ENCODE data around the gene GOLGB1. TPM values are rescaled to one million over a fixed set of nuclear protein-coding genes. Genes with fewer than 3 reads are reported as not detected.
"Not testable (repeated sequence)": the region's sequence is repeated elsewhere in the genome, so short reads cannot be mapped to it uniquely, and the experiment has no call there.

GOLGB1 gene
- total RNA-seq, 1 donor from 2014 or later, result 40.9 TPM

DNA sequence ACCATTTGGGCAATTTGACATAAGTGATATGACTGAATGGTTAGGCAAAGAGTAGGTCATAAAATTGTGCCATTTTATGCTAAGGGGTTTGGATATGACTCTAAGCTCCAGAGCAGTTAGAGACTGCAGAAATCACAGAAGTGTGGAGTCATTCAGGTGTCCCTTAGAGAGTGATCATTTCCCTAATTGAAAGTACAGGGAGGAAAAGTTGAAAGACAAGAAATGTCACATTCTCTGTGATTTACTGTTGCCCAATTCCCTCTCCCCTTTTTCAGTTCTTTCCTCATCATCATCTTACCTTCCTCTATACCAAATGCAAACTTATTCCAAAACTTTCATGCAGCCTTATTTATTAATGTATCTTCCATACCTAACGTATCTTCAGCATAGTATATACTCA, 2.7 kb upstream of the GOLGB1 start:
- Mint-ChIP-seq H3K36me3 (ENCODE audit: unreplicated experiment) (no peaks in the 10 kb centered on the region), H3K4me3 (ENCODE audit: unreplicated experiment) (no peak overlapping the region)
- TF ChIP-seq, protein P1, sequence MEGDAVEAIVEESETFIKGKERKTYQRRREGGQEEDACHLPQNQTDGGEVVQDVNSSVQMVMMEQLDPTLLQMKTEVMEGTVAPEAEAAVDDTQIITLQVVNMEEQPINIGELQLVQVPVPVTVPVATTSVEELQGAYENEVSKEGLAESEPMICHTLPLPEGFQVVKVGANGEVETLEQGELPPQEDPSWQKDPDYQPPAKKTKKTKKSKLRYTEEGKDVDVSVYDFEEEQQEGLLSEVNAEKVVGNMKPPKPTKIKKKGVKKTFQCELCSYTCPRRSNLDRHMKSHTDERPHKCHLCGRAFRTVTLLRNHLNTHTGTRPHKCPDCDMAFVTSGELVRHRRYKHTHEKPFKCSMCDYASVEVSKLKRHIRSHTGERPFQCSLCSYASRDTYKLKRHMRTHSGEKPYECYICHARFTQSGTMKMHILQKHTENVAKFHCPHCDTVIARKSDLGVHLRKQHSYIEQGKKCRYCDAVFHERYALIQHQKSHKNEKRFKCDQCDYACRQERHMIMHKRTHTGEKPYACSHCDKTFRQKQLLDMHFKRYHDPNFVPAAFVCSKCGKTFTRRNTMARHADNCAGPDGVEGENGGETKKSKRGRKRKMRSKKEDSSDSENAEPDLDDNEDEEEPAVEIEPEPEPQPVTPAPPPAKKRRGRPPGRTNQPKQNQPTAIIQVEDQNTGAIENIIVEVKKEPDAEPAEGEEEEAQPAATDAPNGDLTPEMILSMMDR (IDR thresholded peaks at IDR 0.05; ENCODE audit: partially characterized antibody, unreplicated experiment), result no peak

DNA sequence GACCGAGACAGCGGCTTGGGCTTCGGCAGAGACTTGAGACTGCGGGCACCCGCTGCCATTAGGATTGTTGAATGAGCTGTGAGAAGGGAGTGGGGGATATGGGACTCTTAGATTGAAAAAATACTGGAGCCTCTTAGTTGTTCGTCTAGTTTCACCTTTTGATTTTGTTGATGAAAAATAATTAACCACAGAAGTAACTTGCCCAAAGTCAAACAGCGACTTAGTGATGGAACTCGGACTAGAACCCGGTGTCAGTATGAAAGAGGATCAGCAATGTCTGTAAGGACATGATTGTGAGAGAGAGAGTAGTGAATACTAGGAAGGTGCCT, 510 bp upstream of the GOLGB1 start:
- no peak for DNase-seq
- Mint-ChIP-seq H3K4me3 (ENCODE audit: unreplicated experiment) (no peak overlapping the region), H3K27ac (ENCODE audit: unreplicated experiment) (no peak overlapping the region), H3K9me3 (ENCODE audit: unreplicated experiment) (no peaks in the 10 kb centered on the region), H3K4me1 (ENCODE audit: low read depth, unreplicated experiment) (no peaks in the 10 kb centered on the region), H3K36me3 (ENCODE audit: unreplicated experiment) (no peaks in the 10 kb centered on the region), H3K27me3 (ENCODE audit: unreplicated experiment) (no peaks in the 10 kb centered on the region)
- TF ChIP-seq, protein P1 (IDR thresholded peaks at IDR 0.05; ENCODE audit: partially characterized antibody, unreplicated experiment), result no peak

More for the DNA sequence above, 2.7 kb upstream of the GOLGB1 start:
- H3K27me3 Mint-ChIP-seq (ENCODE audit: unreplicated experiment), result no peaks in the 10 kb centered on the region
- H3K4me1 Mint-ChIP-seq (ENCODE audit: low read depth, unreplicated experiment), result peaks cover 6% of the 10 kb centered on the region
- no peak overlapping the region for H3K27ac Mint-ChIP-seq (ENCODE audit: unreplicated experiment)
- no peaks in the 10 kb centered on the region for H3K9me3 Mint-ChIP-seq (ENCODE audit: unreplicated experiment)
- DNase-seq, result no peak

DNA sequence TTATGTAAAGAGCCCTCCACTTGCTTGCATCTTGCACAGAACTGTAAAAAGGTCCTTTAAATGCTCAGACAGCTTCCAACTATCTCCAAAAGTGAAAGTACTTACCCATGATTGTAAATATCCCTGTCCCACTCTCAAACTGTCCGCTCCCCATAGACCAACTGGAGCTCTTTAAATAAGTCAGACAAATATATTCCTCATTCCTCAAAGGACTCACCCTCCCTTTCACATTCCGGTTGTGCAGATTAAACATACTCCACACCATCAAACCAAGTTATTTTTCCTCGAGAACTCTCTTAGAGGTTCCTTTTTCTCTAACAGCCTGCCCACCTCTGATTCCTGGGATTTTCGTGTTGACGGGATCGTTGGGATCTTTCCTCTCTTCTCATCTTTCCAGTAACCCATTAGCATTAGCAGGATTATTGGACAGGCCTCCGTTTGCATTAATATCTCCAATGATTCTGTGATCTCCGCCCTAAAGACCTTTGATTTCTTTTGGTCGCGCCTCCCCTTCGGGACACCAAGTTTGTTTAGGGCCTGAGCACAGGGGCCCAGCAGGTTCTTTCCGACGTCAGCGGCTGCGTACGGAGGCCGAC, 763 bp downstream of the GOLGB1 start:
- H3K27me3 Mint-ChIP-seq (ENCODE audit: unreplicated experiment), result no peaks in the 10 kb centered on the region
- DNase-seq, result no peak
- H3K9me3 Mint-ChIP-seq (ENCODE audit: unreplicated experiment), result no peaks in the 10 kb centered on the region
- H3K4me3 Mint-ChIP-seq (ENCODE audit: unreplicated experiment), result no peak overlapping the region
- no peak overlapping the region for H3K27ac Mint-ChIP-seq (ENCODE audit: unreplicated experiment)
- H3K4me1 Mint-ChIP-seq (ENCODE audit: low read depth, unreplicated experiment), result no peaks in the 10 kb centered on the region
- TF ChIP-seq, protein P1 (IDR thresholded peaks at IDR 0.05; ENCODE audit: partially characterized antibody, unreplicated experiment), result no peak
- H3K36me3 Mint-ChIP-seq (ENCODE audit: unreplicated experiment), result no peaks in the 10 kb centered on the region

DNA sequence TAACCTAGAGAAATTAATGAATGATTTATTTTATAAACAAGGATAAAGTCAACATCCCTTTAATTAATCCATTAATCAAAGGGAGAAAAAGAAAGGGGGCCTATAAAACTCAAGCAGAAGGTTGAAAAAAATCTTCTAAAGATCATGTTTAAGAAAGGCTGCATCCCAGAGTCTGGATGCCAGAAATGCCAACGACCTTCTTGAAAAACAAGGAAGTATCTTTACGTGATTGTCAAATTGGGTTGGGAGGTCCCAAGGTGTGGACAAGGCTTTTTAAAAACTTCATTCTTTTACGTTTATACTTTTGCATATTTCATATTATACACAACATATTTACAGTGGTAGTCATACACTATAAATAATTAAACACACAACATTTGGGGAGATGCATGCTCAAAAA, 1.6 kb downstream of the GOLGB1 start:
- H3K4me3 Mint-ChIP-seq (ENCODE audit: unreplicated experiment), result no peak overlapping the region
- H3K9me3 Mint-ChIP-seq (ENCODE audit: unreplicated experiment), result no peaks in the 10 kb centered on the region
- TF ChIP-seq, protein P1 (IDR thresholded peaks at IDR 0.05; ENCODE audit: partially characterized antibody, unreplicated experiment), result no peak
- no peaks in the 10 kb centered on the region for H3K4me1 Mint-ChIP-seq (ENCODE audit: low read depth, unreplicated experiment)
- no peak for DNase-seq
- H3K27ac Mint-ChIP-seq (ENCODE audit: unreplicated experiment), result no peak overlapping the region
- H3K27me3 Mint-ChIP-seq (ENCODE audit: unreplicated experiment), result no peaks in the 10 kb centered on the region
- H3K36me3 Mint-ChIP-seq (ENCODE audit: unreplicated experiment), result no peaks in the 10 kb centered on the region

DNA sequence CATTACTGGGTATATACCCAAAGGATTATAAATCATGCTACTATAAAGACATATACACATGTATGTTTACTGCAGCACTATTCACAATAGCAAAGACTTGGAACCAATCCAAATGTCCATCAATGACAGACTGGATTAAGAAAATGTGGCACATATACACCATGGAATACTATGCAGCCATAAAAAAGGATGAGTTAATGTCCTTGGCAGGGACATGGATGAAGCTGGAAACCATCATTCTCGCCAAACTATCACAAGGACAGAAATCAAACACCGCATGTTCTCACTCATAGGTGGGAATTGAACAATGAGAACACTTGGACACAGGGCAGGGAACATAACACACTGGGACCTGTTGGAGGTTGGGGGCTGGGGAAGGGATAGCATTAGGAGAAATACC, 6.4 kb downstream of the GOLGB1 start:
- not testable (repeated sequence) for H3K9me3 Mint-ChIP-seq (ENCODE audit: unreplicated experiment); H3K4me1 Mint-ChIP-seq (ENCODE audit: low read depth, unreplicated experiment); H3K36me3 Mint-ChIP-seq (ENCODE audit: unreplicated experiment); DNase-seq; H3K27ac Mint-ChIP-seq (ENCODE audit: unreplicated experiment); H3K4me3 Mint-ChIP-seq (ENCODE audit: unreplicated experiment); H3K27me3 Mint-ChIP-seq (ENCODE audit: unreplicated experiment)

Measured in glutamatergic neuron (in vitro differentiated cells).